HEK293 (cell line): ENCODE data around the gene GCNA.

Experiments
- CTCF ChIA-PET: fragments of 350-600 bp; formaldehyde crosslinking; extraction: SDS; loops from one replicate; lab custom pipeline; 2021; ENCODE audit warnings: antibody characterized with exemption; lab: Yijun Ruan, JAX
- POLR2A ChIA-PET: fragments of 300-600 bp; formaldehyde crosslinking; extraction: SDS; loops from one replicate; lab custom pipeline; 2020; ENCODE audit warnings: antibody characterized with exemption, inconsistent platforms; lab: Yijun Ruan, JAX
- H3K27ac ChIP-seq: fragments of 200-500 bp; sonication (Bioruptor generic); 2 replicates; pipeline ENCODE4 v1.5.1; 2014; ENCODE audit warnings: low read depth, low read length, control low read depth, inconsistent platforms; ENCODE audit errors: extremely low read depth
- H3K36me3 ChIP-seq, 2 experiments: fragments of 200-500 bp in 1 of 2; sonication (Bioruptor generic) in 1 of 2; 1 replicate in 1 of 2; 2 replicates in 1 of 2; pipeline ENCODE4 v1.5.1; 2014 to 2017; ENCODE audit warnings: inconsistent platforms in 2 of 2, low read length in 2 of 2; ENCODE audit not compliant: control insufficient read depth in 2 of 2, insufficient read depth in 1 of 2
- H3K4me1 ChIP-seq: fragments of 200-500 bp; sonication (Bioruptor generic); 2 replicates; pipeline ENCODE4 v1.5.1; 2014; ENCODE audit warnings: mild to moderate bottlenecking, low read length, inconsistent platforms; ENCODE audit not compliant: control insufficient read depth, insufficient read depth
- H3K4me3 ChIP-seq: 2 replicates; pipeline ENCODE4 v1.5.1; 2011; ENCODE audit warnings: low read depth, mild to moderate bottlenecking, control low read depth, low read length, moderate library complexity
- H3K9me3 ChIP-seq: fragments of 200-500 bp; sonication (Bioruptor generic); 2 replicates; pipeline ENCODE4 v1.5.1; 2014; ENCODE audit warnings: low read depth, low read length, inconsistent platforms; ENCODE audit not compliant: control insufficient read depth, insufficient read depth
- IKZF3 ChIP-seq: fragments of 450-650 bp; IDR thresholded peaks from 2 replicates; pipeline ENCODE4 v1.5.0; 2018; ENCODE audit warnings: missing biosample characterization, mild to moderate bottlenecking, missing genetic modification characterization, moderate library complexity
- SALL2 ChIP-seq: fragments of 450-650 bp; formaldehyde crosslinking; IDR thresholded peaks from 2 replicates; pipeline ENCODE4 v1.5.0; 2017; ENCODE audit warnings: missing biosample characterization, mild to moderate bottlenecking, missing genetic modification characterization, borderline replicate concordance
- SP3 ChIP-seq: fragments of 450-650 bp; formaldehyde crosslinking; IDR thresholded peaks from 2 replicates; pipeline ENCODE4 v1.5.1; 2016; ENCODE audit warnings: missing biosample characterization, missing genetic modification characterization
- SP7 ChIP-seq: fragments of 450-650 bp; formaldehyde crosslinking; IDR thresholded peaks from 2 replicates; pipeline ENCODE4 v1.5.1; 2016; ENCODE audit warnings: missing biosample characterization, missing genetic modification characterization
- YY1 ChIP-seq: fragments of 450-650 bp; formaldehyde crosslinking; IDR thresholded peaks from 2 replicates; pipeline ENCODE4 v1.5.1; 2018; ENCODE audit warnings: missing biosample characterization, missing genetic modification characterization
- ZBTB1 ChIP-seq: fragments of 450-650 bp; formaldehyde crosslinking; IDR thresholded peaks from 2 replicates; pipeline ENCODE4 v1.5.1; 2016; ENCODE audit warnings: missing biosample characterization, missing genetic modification characterization
- ZBTB17 ChIP-seq: fragments of 450-650 bp; formaldehyde crosslinking; IDR thresholded peaks from 2 replicates; pipeline ENCODE4 v1.5.1; 2016; ENCODE audit warnings: missing biosample characterization, missing genetic modification characterization
- ZBTB21 ChIP-seq: fragments of 450-650 bp; formaldehyde crosslinking; IDR thresholded peaks from 2 replicates; pipeline ENCODE4 v1.5.1; 2017; ENCODE audit warnings: missing biosample characterization, missing genetic modification characterization
- ZBTB26 ChIP-seq: fragments of 450-650 bp; formaldehyde crosslinking; optimal IDR thresholded peaks from 2 replicates; pipeline ENCODE3; 2016; ENCODE audit warnings: missing biosample characterization, mild to moderate bottlenecking, missing genetic modification characterization
- ZBTB44 ChIP-seq: fragments of 450-650 bp; IDR thresholded peaks from 2 replicates; pipeline ENCODE4 v1.5.1; 2018; ENCODE audit warnings: missing biosample characterization, mild to moderate bottlenecking, missing genetic modification characterization
- ZFP37 ChIP-seq: fragments of 450-650 bp; formaldehyde crosslinking; IDR thresholded peaks from 2 replicates; pipeline ENCODE4 v1.5.1; 2016; ENCODE audit warnings: missing biosample characterization, missing genetic modification characterization
- ZNF132 ChIP-seq: fragments of 450-650 bp; formaldehyde crosslinking; IDR thresholded peaks from 2 replicates; pipeline ENCODE4 v1.5.1; 2017; ENCODE audit warnings: missing biosample characterization, missing genetic modification characterization, borderline replicate concordance
- ZNF138 ChIP-seq: fragments of 450-650 bp; formaldehyde crosslinking; IDR thresholded peaks from 2 replicates; pipeline ENCODE4 v1.5.1; 2016; ENCODE audit warnings: missing biosample characterization, missing genetic modification characterization, borderline replicate concordance
- ZNF184 ChIP-seq: fragments of 450-650 bp; IDR thresholded peaks from 2 replicates; pipeline ENCODE4 v1.5.1; 2018; ENCODE audit warnings: missing biosample characterization, mild to moderate bottlenecking, missing genetic modification characterization
- ZNF266 ChIP-seq: fragments of 450-650 bp; formaldehyde crosslinking; IDR thresholded peaks from 2 replicates; pipeline ENCODE4 v1.5.1; 2016; ENCODE audit warnings: missing biosample characterization, missing genetic modification characterization, low read depth
- ZNF398 ChIP-seq: fragments of 450-650 bp; formaldehyde crosslinking; IDR thresholded peaks from 2 replicates; pipeline ENCODE4 v1.5.1; 2017; ENCODE audit warnings: missing biosample characterization, missing genetic modification characterization
- ZNF433 ChIP-seq: fragments of 450-650 bp; formaldehyde crosslinking; IDR thresholded peaks from 2 replicates; pipeline ENCODE4 v1.5.1; 2016; ENCODE audit warnings: missing biosample characterization, missing genetic modification characterization, low read depth
- ZNF571 ChIP-seq: fragments of 450-650 bp; formaldehyde crosslinking; IDR thresholded peaks from 2 replicates; pipeline ENCODE4 v1.5.0; 2017; ENCODE audit warnings: missing biosample characterization, missing genetic modification characterization
- ZNF624 ChIP-seq: fragments of 450-650 bp; formaldehyde crosslinking; IDR thresholded peaks from 2 replicates; pipeline ENCODE4 v1.5.1; 2017; ENCODE audit warnings: missing biosample characterization, missing genetic modification characterization
- ZNF692 ChIP-seq: fragments of 450-650 bp; formaldehyde crosslinking; IDR thresholded peaks from 2 replicates; pipeline ENCODE4 v1.5.1; 2016; ENCODE audit warnings: missing biosample characterization, missing genetic modification characterization
- ZNF701 ChIP-seq: fragments of 450-650 bp; formaldehyde crosslinking; IDR thresholded peaks from 2 replicates; pipeline ENCODE4 v1.5.1; 2016; ENCODE audit warnings: missing biosample characterization, missing genetic modification characterization
- ZSCAN23 ChIP-seq: fragments of 450-650 bp; formaldehyde crosslinking; IDR thresholded peaks from 2 replicates; pipeline ENCODE4 v1.5.1; 2016; ENCODE audit warnings: missing biosample characterization, missing genetic modification characterization

GCNA gene

GRCh38 chrX:71659959-71660358 lies 81.7 kb downstream of the GCNA start:
- Histone ChIP-seq H3K4me3 (no peak overlapping the region), H3K9me3 (no peaks in the 10 kb centered on the region), H3K36me3 (no peaks in the 10 kb centered on the region), H3K4me1 (no peaks in the 10 kb centered on the region), H3K27ac (no peak overlapping the region)
- TF ChIP-seq ZBTB44 (tag by site-specific recombination) (no peak), ZFP37 (tag by site-specific recombination) (no peak), IKZF3 (tag by site-specific recombination) (no peak), ZNF266 (tag by site-specific recombination) (no peak), SALL2 (no peak), YY1 (tag by site-specific recombination) (no peak), ZBTB26 (tag by site-specific recombination) (no peak), ZNF692 (tag by site-specific recombination) (no peak)
- CTCF ChIA-PET = no interaction called here
- POLR2A ChIA-PET = no interaction called here

- H3K9me3 ChIP-seq = no peaks in the 10 kb centered on the region
- ChIA-PET CTCF (no interaction called here), POLR2A (no interaction called here)
- H3K4me1 ChIP-seq = no peaks in the 10 kb centered on the region
- no peak overlapping the region for H3K27ac ChIP-seq
- TF ChIP-seq ZNF433 (no peak), SP7 (no peak), ZNF701 (tag by site-specific recombination) (no peak)
- H3K36me3 ChIP-seq = no peaks in the 10 kb centered on the region
- no peak overlapping the region for H3K4me3 ChIP-seq
Observed at GRCh38 chrX:71660562-71661416, 82.6 kb downstream of the GCNA start.

- ChIA-PET CTCF (interaction anchor here (0.6 to 1.2 kb wide), 2 partner anchors 14 to 618 kb away, joined by 3 read pairs; no protein-coding TSS in a partner anchor), POLR2A (no interaction called here)
- no peak overlapping the region for H3K27ac ChIP-seq
- no peaks in the 10 kb centered on the region for H3K9me3 ChIP-seq
- H3K4me1 ChIP-seq = no peaks in the 10 kb centered on the region
- H3K4me3 ChIP-seq = no peak overlapping the region
- no peaks in the 10 kb centered on the region for H3K36me3 ChIP-seq
- TF ChIP-seq ZBTB21 = no peak
- TF ChIP-seq ZNF624 (tag by site-specific recombination) = no peak
- TF ChIP-seq ZNF138 (tag by site-specific recombination) = no peak
- TF ChIP-seq ZBTB17 = no peak
- no peak for TF ChIP-seq ZNF132 (tag by site-specific recombination)
- TF ChIP-seq ZNF571 (tag by site-specific recombination) = no peak
- TF ChIP-seq SP3 (tag by site-specific recombination) = no peak
- no peak for TF ChIP-seq ZSCAN23
- no peak for TF ChIP-seq ZNF398 (tag by site-specific recombination)
- no peak for TF ChIP-seq ZBTB1 (tag by site-specific recombination)
- TF ChIP-seq ZNF184 = no peak
- no peak for TF ChIP-seq ZBTB44 (tag by site-specific recombination)
Observed at GRCh38 chrX:71661919-71662318, 83.7 kb downstream of the GCNA start.
